Heart left ventricle (tissue), 16 donors: ENCODE data around the gene ATP5MC2. TPM values are rescaled to one million over a fixed set of nuclear protein-coding genes. Genes with fewer than 3 reads are reported as not detected.
A peak's percentile ranks its signal among the peaks of the same experiment; 100 is the strongest.

Experiments used
- ATAC-seq, 4 donors: fragments of 200-7000 bp; cut with Tn5 transposase; one replicate each; pipeline ENCODE4 v1.9.1; 2020 to 2022; ENCODE audit warnings: moderate library complexity in 4 of 4, mild to moderate bottlenecking in 3 of 4, moderate number of reproducible peaks in 1 of 4
- DNase-seq, 5 donors: peaks; one replicate each; pipeline ENCODE4 v3.0.0-alpha.2; 2020
- H3K27ac ChIP-seq, 12 donors: fragments of 200-600 bp; sonication (generic) in 4 of 12; one replicate each; pipeline versions ENCODE4 v1.5.0 to v1.8.0; 2016 to 2022; ENCODE audit warnings: mild to moderate bottlenecking in 2 of 12
- H3K27me3 ChIP-seq, 9 donors: fragments of 200-600 bp; sonication (generic) in 2 of 9; one replicate each; pipeline versions ENCODE4 v1.5.1 to v1.8.0; 2016 to 2022; ENCODE audit warnings: mild to moderate bottlenecking in 3 of 9
- H3K36me3 ChIP-seq, 9 donors: fragments of 200-600 bp; sonication (generic) in 2 of 9; one replicate each; pipeline versions ENCODE4 v1.5.0 to v1.8.0; 2018 to 2022; ENCODE audit warnings: mild to moderate bottlenecking in 2 of 9
- H3K4me1 ChIP-seq, 12 donors: fragments of 200-600 bp; sonication (generic) in 4 of 12; one replicate each; pipeline versions ENCODE4 v1.5.0 to v1.8.0; 2016 to 2022; ENCODE audit warnings: mild to moderate bottlenecking in 3 of 12
- H3K4me3 ChIP-seq, 12 donors: fragments of 200-600 bp; sonication (generic) in 4 of 12; one replicate each; pipeline versions ENCODE4 v1.5.0 to v1.8.0; 2017 to 2022; ENCODE audit warnings: mild to moderate bottlenecking in 9 of 12, moderate library complexity in 4 of 12
- H3K9me3 ChIP-seq, 12 donors: fragments of 200-600 bp; sonication (generic) in 4 of 12; one replicate each; pipeline versions ENCODE4 v1.5.0 to v1.8.0; 2016 to 2022; ENCODE audit warnings: mild to moderate bottlenecking in 1 of 12
- POLR2A ChIP-seq, 2 donors: fragments of 450-650 bp; IDR thresholded peaks; one replicate each; pipeline ENCODE4 v1.6.1; 2017; ENCODE audit warnings: antibody characterized with exemption in 2 of 2, mild to moderate bottlenecking in 2 of 2, moderate library complexity in 2 of 2
- whole genome bisulfite sequencing, 4 donors: extraction: QIAGEN DNeasy Blood & Tissue Kit in 2 of 4; methylation state at CpG; one replicate each; pipeline versions ENCODE4 v1.1.5 to v1.1.7; 2013 to 2018; 5-methylcytosine and 5-hydroxymethylcytosine counted together
- intact Hi-C, 10 donors: fragments of 100-400 bp; cut with DNase I; formaldehyde crosslinking; loops; one replicate each; pipeline versions ENCODE4 v1.11.1 to v1.14.2; 2022
- polyA plus RNA-seq, 2 donors: library from polyadenylated mRNA; stranded (reverse); fragments of 200-250 nt; gene quantifications; one replicate each; pipeline ENCODE4 v1.2.3, GENCODE V29; 2013
- total RNA-seq, 9 donors: library from RNA; depleted of rRNA in 2 of 9; stranded (reverse); fragments of >200 nt in 2 of 9; fragmentation: NEBNext Ultra II Directional in 3 of 9; extraction: Animal tissue kit (Norgen Biotek cat#: 25700) in 3 of 9; gene quantifications; one replicate each; pipeline versions ENCODE4 v1.1.0 to v1.2.4, GENCODE V29; 2016 to 2023
- TF ChIP-seq, protein P1 (sequence below), 12 donors: fragments of 200-600 bp; sonication (generic) in 4 of 12; IDR thresholded peaks; one replicate each; pipeline versions ENCODE4 v1.5.0 to v1.8.0; 2018 to 2022; ENCODE audit warnings: antibody characterized with exemption in 12 of 12, mild to moderate bottlenecking in 5 of 12
- donor health status: ischemic (EF 13 %, LVEDD 7.1; RV severe dilation, severe dysfunction).
- donor health status: healthy with polysubstance abuse.
- donor health status: DM: no; HTN: yes; CAD: no.
- donor health status: DM: no; HTN: no; CAD: no.
- donor health status: ischemic (EF 25% LVEDD 6.9; RV normal size, moderate dysfunction).
- donor health status: ischemic (EF 25% LVEDD 5.7; RV mildly dilated, moderate dysfunction).
- donor health status: healthy.
- donor health status: DM: yes; HTN: yes; CAD: no.
- donor health status: ischemic (EF 35%, LVEDD 5.7; RV mildly dilated, moderate dysfunction).
- donor health status: nonischemic (EF 11% LVEDD 7.7; RV severe dilation, severe dysfunction).
- donor health status: DM: yes; HTN: yes; CAD: no.
- donor health status: PGD.
- donor health status: ischemic (EF 29% LVEDD 5.4; RV normal size, mild dysfunction).
- donor health status: nonischemic (EF 23%, LVEDD 6.1; RV moderate dilation, normal function).

ATP5MC2 gene
- total and polyA plus RNA-seq, 11 donors, result 392 to 753 (median 555) TPM

GRCh38 chr12:53623548-53624385 lies 52.1 kb downstream of the ATP5MC2 start:
- intact Hi-C loops, result loop anchor here in 7 of 10 donors (2.0 to 10.0 kb wide), 5 partner anchors 35 to 79 kb away; partner anchors contain the start of gene ATP5MC2 (in 2 of the 7)
- H3K36me3 ChIP-seq, result peaks cover 0 to 9% (median 0%) of the 10 kb centered on the region in 9 donors
- WGBS, 4 donors, result 10 to 20% (median 12%) methylated on average over 7 of the region's 7 CpGs
- DNase-seq (peak in 1 of 5 donors; percentile 35), ATAC-seq (no peak)
- peaks cover 0 to 66% (median 34%) of the 10 kb centered on the region in 12 donors for H3K4me1 ChIP-seq
- peak overlapping the region in 10 of 12 donors; percentile 66 to 94 (median 74) for H3K4me3 ChIP-seq
- no peaks in the 10 kb centered on the region for H3K9me3 ChIP-seq
- no peaks in the 10 kb centered on the region for H3K27me3 ChIP-seq
- TF ChIP-seq, protein P1, sequence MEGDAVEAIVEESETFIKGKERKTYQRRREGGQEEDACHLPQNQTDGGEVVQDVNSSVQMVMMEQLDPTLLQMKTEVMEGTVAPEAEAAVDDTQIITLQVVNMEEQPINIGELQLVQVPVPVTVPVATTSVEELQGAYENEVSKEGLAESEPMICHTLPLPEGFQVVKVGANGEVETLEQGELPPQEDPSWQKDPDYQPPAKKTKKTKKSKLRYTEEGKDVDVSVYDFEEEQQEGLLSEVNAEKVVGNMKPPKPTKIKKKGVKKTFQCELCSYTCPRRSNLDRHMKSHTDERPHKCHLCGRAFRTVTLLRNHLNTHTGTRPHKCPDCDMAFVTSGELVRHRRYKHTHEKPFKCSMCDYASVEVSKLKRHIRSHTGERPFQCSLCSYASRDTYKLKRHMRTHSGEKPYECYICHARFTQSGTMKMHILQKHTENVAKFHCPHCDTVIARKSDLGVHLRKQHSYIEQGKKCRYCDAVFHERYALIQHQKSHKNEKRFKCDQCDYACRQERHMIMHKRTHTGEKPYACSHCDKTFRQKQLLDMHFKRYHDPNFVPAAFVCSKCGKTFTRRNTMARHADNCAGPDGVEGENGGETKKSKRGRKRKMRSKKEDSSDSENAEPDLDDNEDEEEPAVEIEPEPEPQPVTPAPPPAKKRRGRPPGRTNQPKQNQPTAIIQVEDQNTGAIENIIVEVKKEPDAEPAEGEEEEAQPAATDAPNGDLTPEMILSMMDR (IDR thresholded peaks at IDR 0.05), result no peak
- no peak for TF ChIP-seq POLR2A (IDR thresholded peaks at IDR 0.05)
- peak overlapping the region; percentile 29 to 98 (median 96) for H3K27ac ChIP-seq

GRCh38 chr12:53622724-53623123 lies 53.2 kb downstream of the ATP5MC2 start:
- intact Hi-C loops, result loop anchor here in 4 of 10 donors (10.0 kb wide), 2 partner anchors 52 to 78 kb away; partner anchors contain the start of gene ATP5MC2 (in 1 of the 4)
- TF ChIP-seq, protein P1 (IDR thresholded peaks at IDR 0.05), result no peak
- TF ChIP-seq POLR2A (IDR thresholded peaks at IDR 0.05), result no peak
- H3K9me3 ChIP-seq, result no peaks in the 10 kb centered on the region
- WGBS, 4 donors, result 87 to 98% (median 92%) methylated on average over 5 of the region's 5 CpGs
- peak overlapping the region in 1 of 12 donors; percentile 77 for H3K4me3 ChIP-seq
- peaks cover 0 to 9% (median 0%) of the 10 kb centered on the region in 9 donors for H3K36me3 ChIP-seq
- H3K4me1 ChIP-seq, result peaks cover 2 to 77% (median 40%) of the 10 kb centered on the region in 12 donors
- H3K27me3 ChIP-seq, result no peaks in the 10 kb centered on the region
- H3K27ac ChIP-seq, result peak overlapping the region in 5 of 12 donors; percentile 0 to 96 (median 89)
- DNase-seq (no peak), ATAC-seq (no peak)

GRCh38 chr12:53618275-53618674 lies 57.6 kb downstream of the ATP5MC2 start:
- Histone ChIP-seq H3K9me3 (no peaks in the 10 kb centered on the region), H3K4me1 (peaks cover 2 to 70% (median 38%) of the 10 kb centered on the region in 12 donors), H3K36me3 (peaks cover 0 to 28% (median 14%) of the 10 kb centered on the region in 9 donors), H3K27me3 (no peaks in the 10 kb centered on the region), H3K4me3 (peak overlapping the region in 10 of 12 donors; percentile 4 to 53 (median 25)), H3K27ac (peak overlapping the region in 11 of 12 donors; percentile 25 to 84 (median 58))
- no peak for DNase-seq
- peak in 1 of 4 donors; percentile 8 for ATAC-seq
- 25 to 41% (median 35%) methylated on average over 3 of the region's 3 CpGs for WGBS, 4 donors
- intact Hi-C loops, result loop anchor here in 1 of 10 donors (10.0 kb wide), 1 partner anchor 53 kb away; no protein-coding TSS in a partner anchor
- no peak for TF ChIP-seq POLR2A (IDR thresholded peaks at IDR 0.05)
- TF ChIP-seq, protein P1 (IDR thresholded peaks at IDR 0.05), result no peak

DNA sequence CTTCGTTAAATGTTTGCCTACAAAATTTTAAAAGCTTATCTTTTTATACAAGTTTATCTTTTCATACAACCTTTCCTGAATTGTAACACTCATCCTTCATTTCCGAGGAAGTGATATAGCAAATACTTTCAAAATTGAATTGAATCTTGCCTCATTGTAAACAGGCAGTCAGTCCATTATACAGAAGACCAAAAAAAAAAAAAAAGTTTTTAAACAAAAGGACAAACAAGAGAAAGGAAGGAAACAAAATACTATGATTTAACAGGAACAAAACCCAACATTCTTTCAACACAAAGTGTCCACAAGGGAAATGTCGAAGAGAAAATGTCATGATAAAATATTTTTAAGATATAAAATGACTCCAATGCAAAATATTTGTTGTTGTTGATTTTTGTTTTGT lies 58.2 kb downstream of the ATP5MC2 start:
- H3K27me3 ChIP-seq, result no peaks in the 10 kb centered on the region
- 30 to 38% (median 32%) methylated on average over 3 of the region's 3 CpGs for WGBS, 4 donors
- DNase-seq, result no peak
- TF ChIP-seq, protein P1 (IDR thresholded peaks at IDR 0.05), result no peak
- TF ChIP-seq POLR2A (IDR thresholded peaks at IDR 0.05), result no peak
- peaks cover 0 to 29% (median 14%) of the 10 kb centered on the region in 9 donors for H3K36me3 ChIP-seq
- ATAC-seq, result no peak
- intact Hi-C loops, result loop anchor here in 1 of 10 donors (10.0 kb wide), 1 partner anchor 53 kb away; no protein-coding TSS in a partner anchor
- H3K4me1 ChIP-seq, result peaks cover 2 to 65% (median 36%) of the 10 kb centered on the region in 12 donors
- H3K27ac ChIP-seq, result peak overlapping the region in 11 of 12 donors; percentile 25 to 84 (median 58)
- peak overlapping the region in 8 of 12 donors; percentile 4 to 53 (median 30) for H3K4me3 ChIP-seq
- H3K9me3 ChIP-seq, result no peaks in the 10 kb centered on the region
